NT2/D1 (cell line): ENCODE results near the gene PRKD3.

Experiments
- SUZ12 ChIP-seq: IDR thresholded peaks from 2 replicates; pipeline ENCODE4 v1.6.1; 2011; ENCODE audit not compliant: insufficient read length, insufficient read depth; ENCODE audit errors: extremely low read depth
- YY1 ChIP-seq: IDR thresholded peaks from 2 replicates; pipeline ENCODE4 v1.6.1; 2011; ENCODE audit not compliant: insufficient read length, insufficient read depth
- ZNF274 ChIP-seq: IDR thresholded peaks from 2 replicates; pipeline ENCODE4 v1.6.1; 2011; ENCODE audit warnings: mild to moderate bottlenecking, low read depth, low read length

DNA sequence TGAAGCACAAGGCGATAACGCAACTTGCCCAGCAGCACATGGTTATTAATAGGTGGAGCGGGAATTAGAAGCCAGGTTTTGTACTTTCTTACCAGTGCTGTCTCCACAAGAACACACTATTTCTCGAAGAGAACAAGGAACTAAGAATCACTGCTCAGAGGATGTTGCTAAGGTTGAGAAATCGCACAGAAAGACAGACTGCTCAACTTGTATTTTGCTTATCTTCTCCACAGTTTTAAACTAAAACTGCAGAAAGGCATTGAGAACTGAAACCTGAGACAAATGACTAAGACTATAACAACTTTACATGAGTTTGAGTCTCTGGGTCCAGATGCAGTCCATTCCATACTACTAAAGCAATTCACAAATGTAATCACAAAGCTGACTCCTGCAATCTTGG, 6.2 kb downstream of the PRKD3 start:
- no peak for TF ChIP-seq SUZ12
- no peak for TF ChIP-seq ZNF274
- TF ChIP-seq YY1, result no peak
